H1 (cell line): ENCODE results near the gene DPYD. TPM values are rescaled to one million over a fixed set of nuclear protein-coding genes. Genes with fewer than 3 reads are reported as not detected.

Experiments used
- CTCF ChIA-PET: fragments of 300-600 bp; sonication (Branson Sonifier 250); formaldehyde crosslinking; loops from one replicate; lab custom pipeline; 2021; ENCODE audit not compliant: partially characterized antibody; lab: Charles Lee
- POLR2A ChIA-PET: fragments of 300-600 bp; sonication (Branson Sonifier 250); formaldehyde crosslinking; loops from one replicate; lab custom pipeline; 2021; ENCODE audit warnings: inconsistent platforms; ENCODE audit not compliant: partially characterized antibody; lab: Charles Lee
- DNase-seq, 2 experiments: peaks; one replicate each; pipeline versions ENCODE4 v3.0.0 to v3.0.0-alpha.2; 2010 to 2022; ENCODE audit warnings: low spot score in 2 of 2, low read depth in 1 of 2, mixed read lengths in 1 of 2
- FAIRE-seq: peaks from 2 replicates; lab custom pipeline; 2011; peaks lifted over from hg19 to GRCh38; lab: Jason Lieb, UNC
- H2AFZ ChIP-seq: 2 replicates; pipeline ENCODE4 v1.8.1; 2012; ENCODE audit warnings: low read length, inconsistent platforms
- H2AK5ac ChIP-seq: 2 replicates; pipeline ENCODE4 v1.6.1; 2013; ENCODE audit warnings: low read depth, low read length
- H2BK120ac ChIP-seq: replicated peaks from 2 replicates; pipeline ENCODE3; 2013; ENCODE audit warnings: low read depth, low read length, inconsistent platforms
- H2BK12ac ChIP-seq: 2 replicates; pipeline ENCODE4 v1.6.1; 2013; ENCODE audit warnings: low read depth, low read length
- H2BK15ac ChIP-seq: 2 replicates; pipeline ENCODE4 v1.6.1; 2013; ENCODE audit warnings: low read length
- H2BK20ac ChIP-seq: 2 replicates; pipeline ENCODE4 v1.6.1; 2013; ENCODE audit warnings: low read length
- H2BK5ac ChIP-seq: 2 replicates; pipeline ENCODE4 v1.6.1; 2013; ENCODE audit warnings: low read depth, low read length
- H3K14ac ChIP-seq: 2 replicates; pipeline ENCODE4 v1.6.1; 2013; ENCODE audit warnings: inconsistent platforms; ENCODE audit not compliant: insufficient read length
- H3K18ac ChIP-seq: 2 replicates; pipeline ENCODE4 v1.6.1; 2013; ENCODE audit warnings: low read length; ENCODE audit errors: extremely low read depth
- H3K23ac ChIP-seq: 2 replicates; pipeline ENCODE4 v1.6.1; 2013; ENCODE audit warnings: inconsistent platforms; ENCODE audit not compliant: insufficient read length
- H3K23me2 ChIP-seq: 2 replicates; pipeline ENCODE4 v1.6.1; 2013; ENCODE audit warnings: low read depth, low read length
- H3K27ac ChIP-seq: 2 replicates; pipeline ENCODE4 v1.6.1; 2011; ENCODE audit warnings: low read depth, low read length, inconsistent platforms
- H3K27me3 ChIP-seq, 4 experiments: replicated peaks in 1 of 4; 1 replicate in 1 of 4; 2 replicates in 3 of 4; pipeline versions ENCODE4 v1.6.1 to v1.8.1; 2011 to 2013; ENCODE audit warnings: low read length in 3 of 4, mild to moderate bottlenecking in 3 of 4, inconsistent platforms in 2 of 4, mixed read lengths in 2 of 4, moderate library complexity in 1 of 4; ENCODE audit not compliant: control insufficient read depth in 3 of 4, insufficient read depth in 3 of 4; ENCODE audit errors: extremely low read depth in 1 of 4
- H3K36me3 ChIP-seq, 4 experiments: 2 replicates each; pipeline versions ENCODE4 v1.6.1 to v1.8.1; 2011 to 2013; ENCODE audit warnings: mild to moderate bottlenecking in 4 of 4, low read length in 3 of 4, moderate library complexity in 2 of 4, control low read depth in 1 of 4, inconsistent platforms in 1 of 4; ENCODE audit not compliant: insufficient read depth in 4 of 4, control insufficient read depth in 2 of 4
- H3K4ac ChIP-seq: replicated peaks from 2 replicates; pipeline ENCODE3; 2013; ENCODE audit warnings: low read length, low read depth, mixed read lengths, inconsistent platforms; ENCODE audit not compliant: insufficient read length
- H3K4me1 ChIP-seq, 4 experiments: replicated peaks in 1 of 4; 1 replicate in 1 of 4; 2 replicates in 3 of 4; pipeline versions ENCODE4 v1.6.1 to v1.8.1; 2011 to 2013; ENCODE audit warnings: low read length in 3 of 4, inconsistent platforms in 2 of 4, mixed read lengths in 1 of 4; ENCODE audit not compliant: insufficient read depth in 4 of 4, control insufficient read depth in 3 of 4
- H3K4me2 ChIP-seq, 2 experiments: 2 replicates each; pipeline versions ENCODE4 v1.6.1 to v1.8.1; 2011 to 2013; ENCODE audit warnings: low read depth in 2 of 2, low read length in 2 of 2, control low read depth in 1 of 2, inconsistent platforms in 1 of 2, mild to moderate bottlenecking in 1 of 2; ENCODE audit not compliant: insufficient read depth in 1 of 2
- H3K4me3 ChIP-seq, 4 experiments: fragments of 200-600, 300-600 bp in 1 of 4; sonication (generic), shearing (Covaris generic), sonication (Bioruptor Twin) in 1 of 4; 2 replicates each; pipeline versions ENCODE4 v1.5.1 to v1.8.1; 2011 to 2016; ENCODE audit warnings: low read length in 4 of 4, low read depth in 3 of 4, control low read depth in 2 of 4, inconsistent platforms in 2 of 4, mild to moderate bottlenecking in 2 of 4, mixed read lengths in 1 of 4, moderate library complexity in 1 of 4; ENCODE audit not compliant: insufficient read depth in 2 of 4; ENCODE audit errors: extremely low read depth in 1 of 4
- H3K56ac ChIP-seq: replicated peaks from 2 replicates; pipeline ENCODE3; 2013; ENCODE audit warnings: low read depth, mild to moderate bottlenecking, mixed read lengths, low read length, inconsistent platforms; ENCODE audit not compliant: insufficient read length
- H3K79me1 ChIP-seq: 2 replicates; pipeline ENCODE4 v1.6.1; 2013; ENCODE audit warnings: low read depth, low read length, control low read depth
- H3K79me2 ChIP-seq, 2 experiments: 2 replicates each; pipeline versions ENCODE4 v1.6.1 to v1.8.1; 2012 to 2013; ENCODE audit warnings: low read length in 2 of 2, mild to moderate bottlenecking in 2 of 2, inconsistent platforms in 1 of 2; ENCODE audit not compliant: insufficient read depth in 2 of 2, control insufficient read depth in 1 of 2
- H3K9ac ChIP-seq, 4 experiments: replicated peaks in 1 of 4; 1 replicate in 1 of 4; 2 replicates in 3 of 4; pipeline versions ENCODE4 v1.6.1 to v1.8.1; 2011 to 2013; ENCODE audit warnings: low read depth in 3 of 4, low read length in 3 of 4, control low read depth in 2 of 4, mild to moderate bottlenecking in 2 of 4, moderate library complexity in 2 of 4, inconsistent platforms in 1 of 4; ENCODE audit errors: extremely low read depth in 1 of 4
- H3K9me3 ChIP-seq, 2 experiments: 2 replicates each; pipeline versions ENCODE4 v1.6.1 to v1.8.1; 2012 to 2013; ENCODE audit warnings: mild to moderate bottlenecking in 2 of 2, moderate library complexity in 2 of 2, control low read depth in 1 of 2, inconsistent platforms in 1 of 2, low read depth in 1 of 2, low read length in 1 of 2, mixed read lengths in 1 of 2; ENCODE audit not compliant: insufficient read depth in 2 of 2
- H4K20me1 ChIP-seq, 2 experiments: replicated peaks in 1 of 2; 2 replicates each; pipeline versions ENCODE3 to v1.8.1; 2011 to 2013; ENCODE audit warnings: inconsistent platforms in 2 of 2, low read length in 2 of 2, mild to moderate bottlenecking in 1 of 2; ENCODE audit not compliant: insufficient read depth in 2 of 2, control insufficient read depth in 1 of 2
- H4K5ac ChIP-seq: 2 replicates; pipeline ENCODE4 v1.6.1; 2013; ENCODE audit warnings: low read length, low read depth, mixed read lengths, inconsistent platforms; ENCODE audit not compliant: insufficient read length
- H4K8ac ChIP-seq: 2 replicates; pipeline ENCODE4 v1.8.0; 2013; ENCODE audit warnings: mild to moderate bottlenecking, moderate library complexity, low read length, inconsistent platforms; ENCODE audit not compliant: insufficient read depth; ENCODE audit errors: extremely low read depth
- H4K91ac ChIP-seq: replicated peaks from 2 replicates; pipeline ENCODE3; 2013; ENCODE audit warnings: low read length, mixed read lengths, inconsistent platforms; ENCODE audit not compliant: insufficient read length
- ASH2L ChIP-seq: fragments of 200-600, 300-600 bp; sonication (generic); IDR thresholded peaks from one replicate; pipeline ENCODE4 v1.7.1; 2017; ENCODE audit warnings: low read length
- CHD2 ChIP-seq: IDR thresholded peaks from 2 replicates; pipeline ENCODE4 v1.6.1; 2012; ENCODE audit warnings: low read length, improper control_type of control experiment
- FOSL1 ChIP-seq: IDR thresholded peaks from 2 replicates; pipeline ENCODE4 v1.6.1; 2011; ENCODE audit warnings: mild to moderate bottlenecking, low read depth, low read length, moderate library complexity; ENCODE audit not compliant: insufficient read depth
- GABPA ChIP-seq: IDR thresholded peaks from 2 replicates; pipeline ENCODE4 v1.6.1; 2011; ENCODE audit warnings: mild to moderate bottlenecking, low read length, moderate library complexity, borderline replicate concordance; ENCODE audit not compliant: insufficient read depth
- GTF2F1 ChIP-seq: IDR thresholded peaks from 2 replicates; pipeline ENCODE4 v1.6.1; 2012; ENCODE audit warnings: low read depth, low read length, improper control_type of control experiment, borderline replicate concordance
- PHF8 ChIP-seq: fragments of 200-600 bp; sonication (generic); conservative IDR thresholded peaks from 2 replicates; pipeline ENCODE4 v1.7.1; 2012; ENCODE audit warnings: low read depth, mild to moderate bottlenecking, inconsistent platforms, low read length, moderate library complexity
- SIN3A ChIP-seq, 2 experiments: IDR thresholded peaks in 1 of 2; conservative IDR thresholded peaks in 1 of 2; 2 replicates each; pipeline ENCODE4 v1.6.1; 2011 to 2012; ENCODE audit warnings: low read length in 2 of 2, improper control_type of control experiment in 1 of 2, low read depth in 1 of 2, mild to moderate bottlenecking in 1 of 2
- TAF1 ChIP-seq: IDR thresholded peaks from 2 replicates; pipeline ENCODE4 v1.6.1; 2011; ENCODE audit warnings: mild to moderate bottlenecking, low read depth, low read length
- TCF12 ChIP-seq: IDR thresholded peaks from 2 replicates; pipeline ENCODE4 v1.6.1; 2011; ENCODE audit warnings: low read depth, mild to moderate bottlenecking, low read length
- ZNF274 ChIP-seq: IDR thresholded peaks from 2 replicates; pipeline ENCODE4 v1.7.0; 2012; ENCODE audit warnings: low read length, borderline replicate concordance; ENCODE audit errors: extremely low read depth
- WGBS, 2 experiments: shearing (Covaris generic) in 1 of 2; methylation state at CpG; one replicate each; pipeline versions ENCODE4 v1.1.6 to v1.1.7; 2013 to 2015; ENCODE audit warnings: low lambda C conversion rate in 2 of 2, mixed read lengths in 2 of 2, inconsistent platforms in 1 of 2, low coverage in 1 of 2, missing lambda C conversion rate in 1 of 2; ENCODE audit not compliant: insufficient replicate concordance in 2 of 2, insufficient coverage in 1 of 2, insufficient read length in 1 of 2; ENCODE audit errors: extremely low coverage in 1 of 2, missing lambda C conversion rate in 1 of 2; 5-methylcytosine and 5-hydroxymethylcytosine counted together
- polyA plus RNA-seq, 7 experiments: library from polyadenylated mRNA; depleted of rRNA in 3 of 7; stranded (reverse) in 5 of 7; unstranded in 2 of 7; fragments of >200 nt in 5 of 7; fragments of 200-250 nt in 2 of 7; gene quantifications; 1 replicate in 5 of 7; 2 replicates in 1 of 7; 4 replicates in 1 of 7; pipeline versions ENCODE4 v1.2.1 to v1.2.3, GENCODE V29; 2011 to 2013; ENCODE audit warnings: missing spikeins in 2 of 7, mixed read lengths in 2 of 7
- total RNA-seq: library from RNA; stranded (reverse); fragmentation: NEBNext Ultra II Directional; extraction: Animal tissue kit (Norgen Biotek cat#: 25700); gene quantifications from 2 replicates; pipeline ENCODE4 v1.2.1, GENCODE V29; 2021

DPYD gene
- total and polyA plus RNA-seq, 2 of the 8 experiments (the other 6 are each of a cell fraction or from before 2014, with no cell fraction given), result 0.29 to 0.73 TPM

GRCh38 chr1:97166626-97167025 lies 754.2 kb downstream of the DPYD start:
- H3K18ac ChIP-seq, result no peak overlapping the region
- H4K20me1 ChIP-seq, result no peaks in the 10 kb centered on the region
- WGBS, 2 experiments, result 80% methylated on average over 1 of the region's 1 CpG; no CpG with 5 or more reads in 1 of the 2 experiments
- no peak overlapping the region for H3K4ac ChIP-seq
- no peak for FAIRE-seq
- no peak for TF ChIP-seq GABPA
- no peak for TF ChIP-seq PHF8
- no peak for TF ChIP-seq GTF2F1
- TF ChIP-seq TCF12, result no peak
- TF ChIP-seq CHD2, result no peak
- no peak for TF ChIP-seq FOSL1
- TF ChIP-seq TAF1, result no peak
- TF ChIP-seq ASH2L, result no peak
- TF ChIP-seq SIN3A (conservative IDR thresholded peaks at IDR 0.05 in 1 of 2, IDR thresholded peaks at IDR 0.05 in 1 of 2; ENCODE audit: low read depth in 1 of 2, low read length in 2 of 2), result no peak
- no peak for TF ChIP-seq ZNF274
- no peak overlapping the region for H2BK15ac ChIP-seq
- H3K23ac ChIP-seq, result no peak overlapping the region
- H3K79me2 ChIP-seq, result no peaks in the 10 kb centered on the region
- H3K36me3 ChIP-seq, result no peaks in the 10 kb centered on the region
- H3K4me3 ChIP-seq, result no peak overlapping the region
- POLR2A ChIA-PET, result no interaction called here
- CTCF ChIA-PET, result no interaction called here
- no peaks in the 10 kb centered on the region for H3K9me3 ChIP-seq
- H2BK5ac ChIP-seq, result no peak overlapping the region
- H3K9ac ChIP-seq, result no peak overlapping the region
- H4K5ac ChIP-seq, result no peak overlapping the region
- no peak overlapping the region for H2AFZ ChIP-seq
- H4K8ac ChIP-seq, result no peak overlapping the region
- H3K27me3 ChIP-seq, result no peaks in the 10 kb centered on the region
- no peak overlapping the region for H3K27ac ChIP-seq
- H2BK120ac ChIP-seq, result no peak overlapping the region
- no peaks in the 10 kb centered on the region for H3K79me1 ChIP-seq
- no peaks in the 10 kb centered on the region for H3K23me2 ChIP-seq
- DNase-seq, result no peak
- no peak overlapping the region for H2AK5ac ChIP-seq
- H3K14ac ChIP-seq, result no peak overlapping the region
- H3K4me1 ChIP-seq, result no peaks in the 10 kb centered on the region
- H4K91ac ChIP-seq, result no peak overlapping the region
- no peak overlapping the region for H3K4me2 ChIP-seq
- H2BK20ac ChIP-seq, result no peak overlapping the region
- H3K56ac ChIP-seq, result no peak overlapping the region
- no peak overlapping the region for H2BK12ac ChIP-seq
